Activated CD4-positive, alpha-beta T cell treated with anti-CD3 and anti-CD28 coated beads for 4 hours (primary cell): ENCODE data around the gene RGS18.
"Not testable (repeated sequence)": the region's sequence is repeated elsewhere in the genome, so short reads cannot be mapped to it uniquely, and the experiment has no call there.

Experiments used
- DNase-seq, 2 donors: peaks; one replicate each; pipeline ENCODE4 v3.0.0-alpha.2; 2020

The RGS18 gene

GRCh38 chr1:192167911-192168700 is 9.8 kb downstream of the RGS18 start:
- DNase-seq, result no peak

GRCh38 chr1:192168964-192169363 is 10.7 kb downstream of the RGS18 start:
- DNase-seq, result no peak

GRCh38 chr1:192170196-192170984 is 12.1 kb downstream of the RGS18 start:
- no peak for DNase-seq

DNA sequence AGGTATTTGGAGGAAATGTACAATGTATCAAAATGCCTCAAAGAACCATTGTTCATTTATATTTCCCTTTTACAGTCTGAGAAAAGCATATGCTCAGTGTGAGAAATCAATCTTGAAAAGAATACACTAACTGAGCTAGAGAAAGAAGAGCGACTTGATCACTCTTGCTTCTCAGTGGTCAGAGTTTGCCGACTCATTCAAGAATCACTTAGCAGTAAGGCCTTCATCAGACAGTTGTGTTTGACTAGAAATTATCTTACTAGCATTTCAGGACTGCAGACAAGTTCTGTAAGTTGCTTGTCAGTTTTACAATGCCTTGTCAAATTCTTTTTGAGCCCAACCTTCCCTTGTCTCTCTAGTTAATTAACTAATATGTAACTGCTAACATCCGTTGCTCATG is 12.9 kb downstream of the RGS18 start:
- DNase-seq, result no peak

- DNase-seq, result no peak
These were observed 17.7 kb downstream of the RGS18 start for GRCh38 chr1:192175971-192176370.

- no peak for DNase-seq
These were observed 25.5 kb downstream of the RGS18 start for GRCh38 chr1:192183788-192184187.

- no peak for DNase-seq
These were observed 27.9 kb downstream of the RGS18 start for GRCh38 chr1:192186197-192186596.

DNA sequence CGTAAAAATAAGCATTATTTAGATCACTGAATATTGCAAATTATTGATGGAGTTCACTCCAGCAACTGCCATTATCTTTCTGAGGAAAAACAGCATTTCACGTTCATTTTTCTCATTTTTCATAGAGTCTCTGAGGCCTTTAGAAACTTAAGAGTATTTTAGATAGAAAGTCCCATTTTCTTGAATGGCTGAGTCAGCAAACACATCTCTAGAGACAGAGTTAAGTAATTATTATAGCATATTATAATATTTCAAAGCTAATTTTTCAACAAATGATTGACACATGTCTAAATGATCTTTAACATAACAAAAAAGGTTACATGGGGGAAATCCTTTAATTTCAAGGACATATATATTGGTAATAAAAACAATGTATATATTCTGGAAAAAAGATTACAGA is 31.8 kb downstream of the RGS18 start:
- DNase-seq, result no peak

DNA sequence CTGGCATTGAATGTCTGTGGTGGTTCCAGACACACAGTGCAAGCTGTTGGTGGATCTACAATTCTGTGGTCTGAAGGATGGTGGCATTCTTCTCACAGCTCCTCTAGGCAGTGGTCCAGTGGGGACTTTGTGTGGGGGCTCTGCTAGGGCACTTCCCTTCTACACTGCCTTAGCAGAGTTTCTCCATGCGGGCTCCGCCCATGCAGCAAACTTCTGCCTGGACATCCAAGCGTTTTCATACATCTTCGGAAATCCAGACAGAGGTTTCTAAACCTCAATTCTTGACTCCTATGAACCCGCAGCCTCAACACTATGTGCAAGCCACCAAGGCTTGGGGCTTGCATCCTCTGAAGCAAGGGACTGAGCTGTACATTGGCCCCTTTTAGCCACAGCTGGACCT is 43.0 kb downstream of the RGS18 start:
- no peak for DNase-seq

DNA sequence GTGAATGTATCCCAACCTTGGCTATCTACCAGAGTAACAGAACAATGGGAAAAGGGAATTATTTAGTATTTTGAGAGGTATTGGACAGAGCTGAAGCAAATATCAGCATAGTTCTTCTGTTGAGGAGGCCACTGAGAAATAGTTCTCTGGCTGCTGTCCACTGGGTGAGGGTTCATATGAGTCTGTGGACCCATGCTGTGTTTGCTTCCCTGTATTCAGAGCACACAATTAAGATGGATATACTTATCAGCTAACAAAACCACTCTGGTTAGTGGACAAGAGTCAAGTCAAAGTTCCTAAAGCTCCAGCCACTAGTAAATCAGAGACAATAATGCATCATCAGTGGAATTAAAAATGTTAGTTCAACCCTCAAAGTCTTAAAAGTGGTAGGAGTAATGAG is 66.1 kb downstream of the RGS18 start:
- DNase-seq, result no peak

DNA sequence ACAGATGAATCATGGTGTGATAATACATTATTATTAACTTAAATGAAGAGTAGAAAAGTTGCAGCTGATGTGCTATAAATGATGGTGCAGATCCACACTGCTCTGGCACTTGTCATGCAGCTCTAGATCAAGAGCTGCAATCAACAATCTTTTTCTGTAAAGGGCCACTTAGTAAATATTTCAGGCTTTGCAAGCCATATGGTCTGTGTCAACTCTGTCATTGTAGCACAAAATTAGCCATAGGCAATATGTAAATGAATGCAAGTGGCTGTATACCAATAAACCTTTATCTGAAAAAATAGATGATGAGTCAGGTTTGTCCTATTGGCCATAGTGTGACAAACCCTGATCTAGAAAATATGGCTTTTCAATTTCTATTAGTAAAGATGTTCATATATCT is 66.6 kb downstream of the RGS18 start:
- no peak for DNase-seq

DNA sequence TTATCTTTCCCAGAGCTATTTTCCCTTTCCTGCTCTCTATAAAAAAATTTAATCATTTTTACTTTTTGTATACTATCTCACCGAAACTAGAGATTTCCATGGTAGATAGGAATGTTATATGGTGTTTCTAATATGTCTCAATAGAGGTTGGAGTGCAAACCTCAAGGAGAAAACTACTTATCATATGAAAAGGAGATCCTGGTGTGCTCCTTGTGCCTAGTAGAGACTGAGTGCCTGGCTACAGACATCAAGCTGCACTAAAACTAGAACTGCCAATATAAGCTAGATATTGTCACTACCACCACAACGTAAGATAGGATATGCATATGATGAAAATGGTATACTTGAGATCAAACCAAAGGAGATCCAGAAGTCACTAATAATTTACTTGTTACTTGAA is 67.0 kb downstream of the RGS18 start:
- DNase-seq, result no peak

GRCh38 chr1:192225703-192226102 is 67.4 kb downstream of the RGS18 start:
- DNase-seq, result no peak

- DNase-seq, result no peak
These were observed 69.1 kb downstream of the RGS18 start for GRCh38 chr1:192227330-192227729.

GRCh38 chr1:192227980-192228379 is 69.7 kb downstream of the RGS18 start:
- DNase-seq, result not testable (repeated sequence)

- DNase-seq, result no peak
These were observed 74.7 kb downstream of the RGS18 start for GRCh38 chr1:192232817-192233417.

GRCh38 chr1:192235127-192235526 is 76.9 kb downstream of the RGS18 start:
- no peak for DNase-seq
